Adrenal gland (tissue), 12 donors: ENCODE data around the gene MTX3. TPM values are rescaled to one million over a fixed set of nuclear protein-coding genes. Genes with fewer than 3 reads are reported as not detected.

Experiments
- DNase-seq, 7 donors: peaks; one replicate each; pipeline ENCODE4 v3.0.0-alpha.2; 2019 to 2020
- H3K27ac ChIP-seq, 5 donors: fragments of 200-600 bp; sonication (generic) in 4 of 5; 1 replicate in 3 of 5; 2 replicates in 2 of 5; pipeline versions ENCODE4 v1.5.1 to v1.8.0; 2016 to 2020; ENCODE audit warnings: mild to moderate bottlenecking in 1 of 5
- H3K27me3 ChIP-seq: fragments of 200-600 bp; 2 replicates; pipeline ENCODE4 v1.8.0; 2021
- H3K36me3 ChIP-seq, 2 donors: fragments of 200-600 bp; replicated peaks in 1 of 2; 1 replicate in 1 of 2; 2 replicates in 1 of 2; pipeline versions ENCODE4 v1.5.1 to v1.8.0; 2018 to 2022
- H3K4me1 ChIP-seq, 2 donors: fragments of 200-600 bp; replicated peaks in 1 of 2; 1 replicate in 1 of 2; 2 replicates in 1 of 2; pipeline versions ENCODE4 v1.5.1 to v1.8.0; 2018 to 2021
- H3K4me3 ChIP-seq, 4 donors: fragments of 200-600 bp; sonication (generic) in 3 of 4; one replicate each; pipeline ENCODE4 v1.5.1; 2016 to 2018
- H3K9me3 ChIP-seq, 3 donors: fragments of 200-600 bp; sonication (generic) in 1 of 3; replicated peaks in 1 of 3; 1 replicate in 2 of 3; 2 replicates in 1 of 3; pipeline versions ENCODE4 v1.5.1 to v1.8.0; 2016 to 2021
- CTCF ChIP-seq, 6 experiments: fragments of 450-650 bp in 4 of 6; fragments of 200-600 bp in 2 of 6; sonication (generic) in 1 of 6; IDR thresholded peaks; 1 replicate in 5 of 6; 2 replicates in 1 of 6; pipeline versions ENCODE4 v1.5.1 to v1.8.0; 2016 to 2021; ENCODE audit warnings: antibody characterized with exemption in 6 of 6, mild to moderate bottlenecking in 2 of 6, moderate library complexity in 1 of 6
- POLR2A ChIP-seq, 2 donors: fragments of 450-650 bp; IDR thresholded peaks; one replicate each; pipeline ENCODE4 v1.6.1; 2017; ENCODE audit warnings: antibody characterized with exemption in 2 of 2, mild to moderate bottlenecking in 2 of 2, moderate library complexity in 1 of 2
- WGBS, 4 donors: extraction: QIAGEN DNeasy Blood & Tissue Kit in 2 of 4; methylation state at CpG; one replicate each; pipeline versions ENCODE4 v1.1.5 to v1.1.7; 2013 to 2017; 5-methylcytosine and 5-hydroxymethylcytosine counted together
- intact Hi-C, 2 donors: fragments of 100-400 bp; cut with DNase I; formaldehyde crosslinking; loops; one replicate each; pipeline versions ENCODE4 v1.14.1 to v1.15.0; 2022 to 2023
- polyA plus RNA-seq, 3 donors: library from polyadenylated mRNA; stranded (reverse); fragments of 200-250 nt in 2 of 3; fragments of 350-450 nt in 1 of 3; fragmentation: Illumina TruSeq in 1 of 3; extraction: RNeasy Lipid Tissue Mini Kit (QIAGEN cat#74804) in 1 of 3; gene quantifications; one replicate each; pipeline ENCODE4 v1.2.3, GENCODE V29; 2013 to 2014
- total RNA-seq, 9 donors: library from RNA; depleted of rRNA in 4 of 9; stranded (reverse); fragments of >200 nt in 4 of 9; fragments of 120-200 nt in 1 of 9; fragmentation: NEBNext Ultra II Directional in 1 of 9; extraction: Animal tissue kit (Norgen Biotek cat#: 25700) in 1 of 9; gene quantifications; one replicate each; pipeline versions ENCODE4 v1.1.0 to v1.2.4, GENCODE V29; 2013 to 2023
- donor health status: healthy with polysubstance abuse.
- donor health status: Bipolar disorder and iron deficiency.
- donor health status: DM: yes; HTN: yes; CAD: no.
- donor health status: DM: no; HTN: no; CAD: no.
- donor health status: DM: no; HTN: no; CAD: no.
- donor health status: DM: yes; HTN: yes; CAD: no.

MTX3 gene
- total and polyA plus RNA-seq, 12 donors, result 6.7 to 32.7 (median 18.8) TPM

- Histone ChIP-seq H3K27me3 (no peaks in the 10 kb centered on the region), H3K4me3 (no peak overlapping the region), H3K4me1 (peaks cover 14 to 21% of the 10 kb centered on the region in 2 donors), H3K27ac (no peak overlapping the region), H3K9me3 (peaks cover 0 to 3% (median 0%) of the 10 kb centered on the region in 3 donors), H3K36me3 (peaks cover 0 to 4% of the 10 kb centered on the region in 2 donors)
- intact Hi-C loops, result no loop called here
- DNase-seq, result no peak
- 63 to 77% (median 72%) methylated on average over 2 of the region's 2 CpGs for WGBS, 4 donors
- TF ChIP-seq CTCF (IDR thresholded peaks at IDR 0.05), result no peak
- no peak for TF ChIP-seq POLR2A (IDR thresholded peaks at IDR 0.05)
These were observed 2.0 kb upstream of the MTX3 start for GRCh38 chr5:79992891-79993657.

- H3K9me3 ChIP-seq, result peaks cover 0 to 3% (median 0%) of the 10 kb centered on the region in 3 donors
- peak overlapping the region in 4 of 5 donors; percentile 73 to 93 (median 80) for H3K27ac ChIP-seq
- no peaks in the 10 kb centered on the region for H3K27me3 ChIP-seq
- intact Hi-C loops, result no loop called here
- peaks cover 14 to 21% of the 10 kb centered on the region in 2 donors for H3K4me1 ChIP-seq
- TF ChIP-seq CTCF (IDR thresholded peaks at IDR 0.05) (no peak), POLR2A (IDR thresholded peaks at IDR 0.05) (no peak)
- H3K4me3 ChIP-seq, result peak overlapping the region in 2 of 4 donors; percentile 49 to 86
- DNase-seq, result no peak
- H3K36me3 ChIP-seq, result peaks cover 0 to 28% of the 10 kb centered on the region in 2 donors
- 40 to 45% (median 43%) methylated on average over 6 of the region's 6 CpGs for WGBS, 4 donors
These were observed 861 bp downstream of the MTX3 start for GRCh38 chr5:79990205-79990597.

- Histone ChIP-seq H3K9me3 (peaks cover 0 to 3% (median 0%) of the 10 kb centered on the region in 3 donors), H3K27me3 (no peaks in the 10 kb centered on the region), H3K36me3 (peaks cover 0 to 53% of the 10 kb centered on the region in 2 donors), H3K4me1 (peaks cover 7 to 15% of the 10 kb centered on the region in 2 donors), H3K27ac (no peak overlapping the region), H3K4me3 (no peak overlapping the region)
- no peak for DNase-seq
- intact Hi-C loops, result no loop called here
- TF ChIP-seq POLR2A (IDR thresholded peaks at IDR 0.05) (no peak), CTCF (IDR thresholded peaks at IDR 0.05) (no peak)
These were observed 4.8 kb downstream of the MTX3 start for GRCh38 chr5:79986260-79986659.

GRCh38 chr5:79985288-79985687 lies 5.8 kb downstream of the MTX3 start:
- H3K36me3 ChIP-seq, result peaks cover 0 to 55% of the 10 kb centered on the region in 2 donors
- TF ChIP-seq POLR2A (IDR thresholded peaks at IDR 0.05) (no peak), CTCF (IDR thresholded peaks at IDR 0.05) (no peak)
- H3K27ac ChIP-seq, result no peak overlapping the region
- peaks cover 0 to 3% (median 0%) of the 10 kb centered on the region in 3 donors for H3K9me3 ChIP-seq
- no peak for DNase-seq
- WGBS, 4 donors, result 85 to 95% (median 91%) methylated on average over 2 of the region's 2 CpGs
- intact Hi-C loops, result no loop called here
- H3K27me3 ChIP-seq, result no peaks in the 10 kb centered on the region
- H3K4me1 ChIP-seq, result peaks cover 6 to 12% of the 10 kb centered on the region in 2 donors
- H3K4me3 ChIP-seq, result no peak overlapping the region
